HTERT RPE-1 (cell line): Measurements from ENCODE around the gene DLGAP1.

Experiments used
- in situ Hi-C: fragments of 300-500 bp; cut with MboI; formaldehyde crosslinking; loops from 4 replicates; pipeline ENCODE4 v1.14.3; 2020; ENCODE audit warnings: low sequenced_read_pairs

DLGAP1 gene

DNA sequence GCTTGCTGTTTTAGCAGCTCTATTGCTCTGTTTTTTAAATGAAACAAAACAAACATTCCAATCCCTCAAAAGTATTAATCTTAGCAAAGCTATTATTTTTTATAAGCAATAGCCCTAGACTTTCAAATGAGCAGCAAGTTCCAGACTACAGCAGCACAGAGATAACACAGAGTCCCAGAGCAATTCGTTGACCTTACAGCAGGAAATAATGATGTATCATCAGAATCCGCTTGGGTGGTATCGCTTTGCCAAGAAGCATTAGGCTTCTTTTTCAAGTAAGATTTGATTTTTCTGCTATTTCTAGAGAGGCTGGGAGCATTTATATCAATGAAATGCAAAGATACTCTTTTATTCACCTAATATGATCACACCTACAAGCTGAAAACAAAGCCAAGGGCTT, 209.7 kb downstream of the DLGAP1 start:
- in situ Hi-C loops, result no loop called here

DNA sequence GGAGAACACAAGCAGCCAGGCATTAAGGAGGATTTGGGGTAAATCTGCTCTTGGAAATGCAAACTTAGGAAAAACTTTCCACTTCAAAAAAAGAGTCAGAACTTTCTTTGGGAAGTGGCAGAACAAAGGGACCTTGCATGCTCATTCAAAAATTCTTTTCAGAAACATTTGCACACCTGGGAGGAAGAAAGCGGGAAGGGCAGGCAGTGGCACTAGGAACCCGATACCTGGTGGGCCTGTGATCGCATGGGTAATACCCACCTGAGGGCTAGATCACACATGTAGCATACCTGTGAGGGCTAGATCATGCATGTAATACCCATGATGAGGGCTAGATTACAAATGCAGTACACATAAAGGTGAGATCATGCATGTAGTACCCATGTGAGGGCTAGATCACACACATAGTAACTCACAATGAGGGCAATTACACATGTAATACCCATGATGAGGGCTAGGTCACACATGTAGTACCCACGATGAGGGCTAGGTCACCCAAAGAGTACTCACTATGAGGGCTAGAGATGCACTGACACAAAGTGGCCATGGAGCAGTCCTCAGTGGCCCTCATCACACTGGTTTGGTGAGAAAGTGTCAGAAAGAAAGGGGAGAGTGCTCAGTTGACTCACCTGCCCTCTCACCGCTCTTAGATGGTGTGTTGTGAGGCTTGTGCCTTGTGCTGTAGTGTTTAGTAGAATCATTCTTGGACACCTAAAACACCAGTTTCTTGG, 212.5 kb downstream of the DLGAP1 start:
- in situ Hi-C loops, result no loop called here

DNA sequence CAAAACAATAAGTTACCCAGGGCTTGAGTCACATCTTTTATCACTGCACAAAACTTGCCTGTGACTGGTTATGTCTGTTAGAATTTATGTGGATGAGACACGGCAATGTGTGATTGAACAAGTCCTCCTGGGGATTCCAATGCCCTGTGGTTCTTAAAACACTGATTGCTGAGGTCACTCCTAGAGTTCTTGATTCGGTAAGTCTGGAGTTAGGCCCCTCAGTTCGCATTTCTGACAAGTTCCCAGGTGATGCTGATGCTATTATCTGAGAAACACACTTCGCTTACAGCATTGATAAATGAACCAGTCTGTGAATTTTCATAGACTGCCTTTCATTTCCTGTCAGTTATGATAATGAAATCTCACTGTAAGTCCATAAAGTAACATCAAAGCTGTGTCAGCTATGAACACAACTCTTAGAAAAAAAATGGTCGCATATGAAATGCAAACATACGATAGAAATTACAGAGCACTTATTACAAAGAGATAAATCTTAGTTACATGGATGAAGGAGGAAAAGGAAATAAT, 214.0 kb downstream of the DLGAP1 start:
- in situ Hi-C loops, result no loop called here

DNA sequence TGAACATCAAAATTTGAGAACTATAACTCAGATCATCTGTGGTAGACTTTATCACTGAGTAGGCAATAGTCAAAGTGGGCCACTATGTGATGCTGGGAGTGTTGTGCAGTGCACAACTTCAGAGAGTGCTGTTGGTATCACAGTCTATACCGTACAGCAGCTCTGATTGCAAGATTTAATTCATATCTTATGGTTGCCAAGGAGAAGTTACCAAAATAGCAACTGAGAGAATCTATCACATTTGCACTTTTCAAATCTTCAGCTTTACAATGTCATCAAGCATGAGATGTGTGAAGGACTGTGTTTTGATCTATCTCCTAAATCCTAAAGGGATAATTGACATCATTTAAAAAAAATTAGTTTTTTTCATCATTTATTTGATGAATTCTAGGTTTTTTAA, 216.1 kb downstream of the DLGAP1 start:
- in situ Hi-C loops, result no loop called here

DNA sequence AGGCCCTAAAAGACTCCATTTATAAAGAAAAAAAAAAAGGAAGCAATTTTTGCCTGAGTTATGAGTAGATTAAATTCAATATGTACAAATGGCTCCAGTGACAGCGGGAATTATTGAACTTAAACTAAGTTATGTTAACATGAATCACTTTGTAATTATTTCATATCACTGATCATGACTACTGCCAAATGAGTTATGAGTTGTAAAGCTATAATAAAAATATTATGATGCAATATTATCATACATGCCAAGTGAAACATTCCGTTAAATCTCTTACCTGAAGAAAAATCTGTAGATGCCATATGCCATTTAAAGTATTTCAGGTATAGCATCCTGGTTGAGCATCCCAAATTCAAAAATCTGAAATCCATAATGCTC, 217.5 kb downstream of the DLGAP1 start:
- in situ Hi-C loops, result no loop called here

DNA sequence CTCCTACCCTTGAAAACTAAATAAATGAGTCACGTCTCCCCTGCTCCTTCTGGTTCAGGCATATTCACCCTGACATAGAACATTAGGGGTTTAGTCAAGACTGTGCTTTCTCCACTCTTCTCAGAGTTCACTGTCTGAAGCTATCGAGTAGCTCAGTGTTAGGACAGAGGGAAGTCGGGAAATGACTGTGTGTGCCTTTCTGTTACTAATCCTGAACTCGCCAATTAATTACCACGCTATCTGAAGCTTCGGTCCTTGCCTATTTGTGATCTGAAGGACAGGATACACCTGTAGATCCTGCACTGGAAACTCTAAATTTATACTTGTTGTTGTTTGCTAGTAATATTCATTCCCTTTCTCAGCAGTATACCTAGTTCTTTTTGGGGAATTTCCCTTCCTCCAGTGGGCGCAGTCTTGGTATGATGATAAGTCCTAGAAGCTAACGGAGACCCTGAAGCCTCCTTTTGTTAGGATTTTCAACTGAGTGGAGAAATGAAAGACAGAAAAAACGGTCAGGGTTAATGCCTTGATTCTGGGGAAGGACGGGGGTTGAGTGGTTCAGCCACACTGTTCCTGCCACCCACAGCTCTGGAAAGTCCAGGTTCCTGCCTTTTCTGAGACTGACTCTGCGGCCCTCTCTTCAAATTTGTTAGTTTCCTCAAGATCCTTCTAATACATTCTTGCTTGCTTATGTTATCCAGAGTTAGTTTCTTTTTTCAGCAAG, 218.0 kb downstream of the DLGAP1 start:
- in situ Hi-C loops, result no loop called here

DNA sequence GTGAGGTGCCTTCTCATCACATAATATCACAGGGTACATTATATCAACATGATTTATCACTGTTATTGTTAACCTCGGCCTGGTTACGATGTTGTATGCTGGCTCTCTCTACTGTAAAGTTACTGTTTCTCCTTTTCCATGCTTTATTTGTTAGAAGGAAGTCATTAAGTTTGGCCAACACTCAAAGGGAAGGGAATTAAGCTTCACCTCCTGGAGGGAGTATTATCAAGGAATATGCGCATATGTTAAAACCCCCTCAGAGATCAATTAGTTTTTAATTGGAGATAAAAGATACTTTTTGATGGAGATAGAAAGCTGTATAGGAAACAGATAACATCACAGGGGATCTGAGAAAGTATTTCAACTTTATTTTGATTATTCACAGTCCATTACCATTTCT, 221.6 kb downstream of the DLGAP1 start:
- in situ Hi-C loops, result no loop called here

DNA sequence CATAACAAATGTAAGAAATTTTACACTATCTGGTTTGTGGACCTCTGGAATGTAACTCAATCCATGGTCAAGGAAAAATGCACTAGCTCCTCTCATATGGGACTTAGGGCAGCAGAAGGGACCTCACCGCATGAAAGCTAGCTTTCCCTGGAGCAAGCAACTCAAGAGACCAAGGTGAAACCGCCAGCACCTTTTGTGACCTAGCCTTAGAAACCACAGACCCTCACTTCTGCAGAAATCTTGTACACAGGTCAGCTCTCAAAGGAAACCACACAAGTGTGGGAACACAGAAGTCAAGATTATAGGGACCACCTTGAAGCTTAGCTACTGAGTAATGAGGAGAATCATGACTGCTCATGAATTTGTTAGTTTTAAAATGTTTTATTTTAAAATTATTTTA, 222.5 kb downstream of the DLGAP1 start:
- in situ Hi-C loops, result no loop called here

DNA sequence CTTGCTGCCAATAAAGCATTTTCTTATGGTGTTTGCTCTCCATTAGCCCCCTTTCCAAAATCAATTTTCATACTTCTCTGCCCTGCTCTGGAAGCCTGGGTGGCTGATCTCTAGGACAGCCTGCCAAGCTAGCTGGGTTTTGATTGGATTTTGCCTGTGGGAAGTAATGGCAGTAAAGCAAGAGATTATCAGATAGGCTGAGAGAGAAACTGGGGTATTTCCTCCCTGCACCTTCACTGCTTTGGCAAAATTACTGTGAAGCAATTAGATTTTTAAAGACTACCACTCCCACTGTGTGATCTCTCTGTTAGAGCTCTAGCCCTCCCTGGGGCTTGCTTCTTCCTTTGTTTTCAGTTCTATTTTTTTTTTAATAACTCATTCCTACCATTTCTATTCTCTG, 223.8 kb downstream of the DLGAP1 start:
- in situ Hi-C loops, result no loop called here

DNA sequence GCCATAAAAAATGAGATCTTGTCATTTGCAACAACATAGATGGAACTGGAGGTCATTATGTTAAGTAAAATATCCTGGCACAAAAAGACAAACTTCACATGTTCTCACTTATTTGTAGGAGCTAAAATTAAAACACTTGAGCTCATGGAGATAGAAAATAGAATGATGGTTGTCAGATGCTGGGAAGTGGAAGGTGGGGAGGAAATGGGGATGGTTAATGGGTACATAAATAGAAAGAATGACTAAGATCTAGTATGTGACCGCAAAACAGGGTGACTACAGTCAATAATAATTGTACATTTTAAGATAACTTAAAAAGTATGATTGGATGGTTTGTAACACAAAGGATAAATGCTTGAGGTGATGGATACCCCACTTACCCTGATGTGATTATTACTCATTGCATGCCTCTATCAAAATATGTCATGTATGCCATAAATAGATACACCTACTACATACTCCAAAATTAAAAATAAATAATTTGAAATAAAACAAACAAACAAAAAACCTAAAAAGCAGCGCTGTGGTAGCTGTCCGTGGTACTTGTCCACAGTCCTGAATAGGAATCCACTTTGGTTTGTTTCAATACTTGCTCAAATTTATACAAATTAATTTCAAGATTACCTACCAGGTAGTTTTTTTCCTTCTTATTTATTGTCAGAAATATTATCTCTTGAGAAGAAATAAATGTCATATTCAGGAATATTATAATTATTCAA, 224.5 kb downstream of the DLGAP1 start:
- in situ Hi-C loops, result no loop called here

DNA sequence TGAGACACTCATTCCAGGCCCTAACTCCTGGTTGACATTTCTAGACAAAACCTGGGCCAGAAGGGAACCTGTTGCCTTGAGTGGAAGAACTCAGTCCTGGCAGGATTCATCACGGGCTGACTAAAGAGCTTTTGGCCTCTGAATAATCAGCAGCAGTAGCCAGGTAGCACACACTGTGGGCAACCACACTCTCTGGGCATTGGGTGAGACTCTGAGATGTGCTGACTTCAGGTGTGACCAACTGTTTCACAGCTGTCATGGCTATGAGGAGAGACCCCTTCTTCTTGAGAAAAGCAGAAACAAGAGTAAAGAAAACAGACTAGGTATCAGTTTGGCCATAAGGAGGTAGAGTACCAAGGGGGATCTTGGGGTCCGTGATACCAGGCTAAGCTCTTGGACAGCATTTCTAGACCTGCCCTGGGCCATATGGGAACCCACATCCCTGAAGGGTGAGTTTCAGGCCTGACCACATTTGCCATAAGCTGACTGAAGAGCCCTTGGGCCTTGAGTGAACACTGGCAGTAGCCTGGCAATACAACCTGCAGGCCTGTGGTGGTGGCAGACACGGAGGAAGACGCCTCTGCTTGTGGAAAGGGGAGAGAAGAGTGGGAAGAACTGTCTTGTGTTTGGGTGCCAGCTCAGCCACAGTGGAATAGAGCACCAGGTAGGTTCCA, 230.9 kb downstream of the DLGAP1 start:
- in situ Hi-C loops, result no loop called here

DNA sequence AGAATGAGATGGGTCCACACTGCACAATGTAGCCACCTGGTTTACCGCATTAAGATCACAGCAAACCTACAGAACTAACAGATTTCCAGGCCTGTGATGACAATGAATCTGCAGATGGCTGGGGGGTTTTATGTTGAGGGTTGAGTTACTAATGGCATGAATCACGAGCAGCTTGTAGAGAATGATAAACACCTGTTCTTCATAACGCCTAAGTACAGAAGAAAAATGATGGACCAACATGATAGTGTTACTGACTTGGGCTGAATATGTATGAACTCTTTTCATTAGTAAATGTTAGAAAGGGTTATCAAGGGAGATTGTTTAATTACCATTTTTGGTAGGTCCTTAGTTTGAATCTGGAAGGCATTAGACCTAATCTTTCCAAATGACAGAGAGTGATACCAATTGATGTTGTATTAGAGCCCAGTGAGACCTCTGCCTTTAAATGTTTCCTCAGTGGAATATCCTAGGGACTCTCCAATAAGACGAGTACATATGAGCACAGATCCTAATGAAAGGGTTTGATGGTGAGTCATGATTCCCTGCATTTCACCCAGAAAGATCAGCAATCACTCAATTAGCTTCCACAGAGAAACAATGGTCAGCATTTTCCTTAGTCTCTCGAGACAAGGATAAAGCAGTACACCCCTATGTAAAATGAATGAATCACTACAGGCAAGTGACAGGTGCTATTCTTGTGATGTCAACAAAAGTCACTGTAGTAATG, 243.8 kb downstream of the DLGAP1 start:
- in situ Hi-C loops, result no loop called here

DNA sequence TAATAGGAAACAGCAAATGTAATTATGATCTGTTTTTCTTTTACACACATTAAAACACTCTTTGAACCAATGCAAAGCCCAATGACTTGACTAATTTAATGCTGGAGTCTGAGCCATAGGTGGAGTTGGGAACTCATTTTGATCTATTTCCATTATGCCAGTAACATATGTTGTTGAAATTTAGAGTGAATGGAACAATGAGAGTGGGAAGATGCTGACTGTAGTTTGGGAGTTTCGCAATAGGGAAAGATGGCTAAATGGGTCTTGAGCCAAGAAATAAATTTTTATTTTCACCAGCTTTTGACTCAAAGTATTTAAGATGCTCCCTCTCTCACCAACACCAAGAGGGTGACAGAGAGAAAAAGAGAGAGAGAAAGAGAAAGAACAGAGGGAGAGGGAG, 246.7 kb downstream of the DLGAP1 start:
- in situ Hi-C loops, result no loop called here

DNA sequence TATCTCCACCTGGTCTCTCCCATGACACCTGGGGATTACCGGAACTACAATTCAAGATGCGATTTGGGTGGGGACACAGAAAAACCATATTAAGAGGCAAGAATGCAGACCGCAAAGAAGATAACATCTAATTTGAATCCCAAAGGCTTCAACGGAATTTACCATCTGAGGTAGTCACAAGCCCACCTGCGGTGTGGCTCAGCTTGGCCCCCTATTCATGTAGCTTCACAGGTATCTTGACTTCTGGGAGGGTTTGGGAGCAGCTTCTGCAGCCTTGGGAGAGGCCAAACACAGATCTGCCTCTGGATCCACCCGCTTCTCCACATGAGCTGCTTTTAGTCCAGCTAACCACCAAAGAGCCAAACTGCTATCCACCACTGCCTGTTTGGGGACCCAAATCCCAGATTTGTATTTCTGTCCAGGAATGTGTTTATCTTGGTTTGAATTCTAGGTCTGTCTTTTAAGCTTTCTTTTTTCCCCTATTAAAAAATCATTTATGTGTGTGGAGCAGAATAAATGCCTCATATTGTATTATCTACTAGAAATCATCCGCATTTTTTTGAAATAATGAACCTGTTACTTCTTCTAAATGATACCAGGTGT, 247.6 kb downstream of the DLGAP1 start:
- in situ Hi-C loops, result no loop called here

DNA sequence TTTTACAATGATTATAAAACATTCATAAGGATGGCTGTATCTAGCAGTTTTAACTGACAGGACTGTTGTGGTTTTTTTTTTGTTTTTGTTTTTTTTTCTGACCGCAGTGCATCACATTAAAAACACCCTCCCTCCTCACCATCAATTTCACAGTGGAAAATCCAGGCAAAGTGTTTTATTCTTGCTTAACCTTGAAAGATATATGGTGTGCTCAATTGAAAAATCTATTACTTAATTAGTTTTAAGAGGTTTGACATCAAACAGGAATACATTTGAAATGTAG, 250.7 kb downstream of the DLGAP1 start:
- in situ Hi-C loops, result no loop called here

DNA sequence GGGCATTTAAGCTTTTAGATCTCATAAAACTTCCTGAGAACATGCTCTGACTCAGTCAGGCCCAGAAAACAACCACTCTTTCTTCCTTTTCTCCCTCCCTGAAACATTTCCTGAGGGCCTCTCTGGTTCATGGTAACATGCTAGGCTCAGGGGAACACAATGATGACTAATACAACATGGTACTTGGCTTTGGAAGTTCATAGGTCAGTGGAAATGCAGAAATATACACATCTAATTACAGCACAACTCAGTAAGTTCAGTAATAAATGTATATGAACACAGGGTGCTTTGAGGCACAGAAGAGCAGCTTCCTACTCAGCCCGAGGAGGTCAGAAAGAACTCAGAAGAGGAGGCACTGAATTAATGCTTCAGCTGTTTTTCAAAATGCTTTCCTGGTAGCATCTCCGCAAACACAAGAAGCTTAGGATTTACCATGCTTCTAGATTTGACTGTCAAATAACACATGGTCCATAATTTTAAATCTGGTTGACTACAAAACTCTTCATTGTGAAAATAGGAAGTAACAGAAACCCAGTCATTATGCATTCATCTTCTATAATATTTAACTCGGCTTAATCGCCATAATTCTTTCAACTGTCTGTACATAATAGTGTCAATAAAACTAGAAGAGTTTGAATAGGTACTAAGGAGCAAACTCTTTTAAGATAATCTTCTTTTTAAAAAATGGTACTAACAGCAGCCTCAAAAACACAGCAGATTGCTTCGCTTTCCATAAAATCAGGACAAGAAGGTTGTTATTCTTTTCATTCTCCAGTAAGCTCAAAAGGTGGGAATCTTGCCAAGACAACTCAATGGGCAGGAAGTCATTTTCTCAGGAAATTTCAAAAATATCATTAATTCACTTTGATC, 251.3 kb downstream of the DLGAP1 start:
- in situ Hi-C loops, result no loop called here

DNA sequence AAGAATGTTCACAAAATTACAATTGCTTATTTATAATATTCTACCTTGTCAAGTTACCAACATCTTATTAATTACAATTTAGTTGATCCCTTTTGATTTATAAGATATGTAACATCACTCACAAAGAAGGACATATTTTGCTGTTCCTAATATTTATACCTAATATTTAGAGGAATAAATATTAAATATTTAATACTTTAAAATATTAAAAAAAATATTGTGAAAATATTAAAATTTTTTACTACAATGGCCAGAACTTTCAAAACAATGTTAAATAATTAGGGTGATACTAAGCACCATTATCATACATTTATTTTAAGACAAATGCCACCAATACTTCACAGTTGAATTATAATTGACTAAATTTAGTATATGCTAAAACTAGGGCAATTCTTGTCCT, 254.7 kb downstream of the DLGAP1 start:
- in situ Hi-C loops, result no loop called here

DNA sequence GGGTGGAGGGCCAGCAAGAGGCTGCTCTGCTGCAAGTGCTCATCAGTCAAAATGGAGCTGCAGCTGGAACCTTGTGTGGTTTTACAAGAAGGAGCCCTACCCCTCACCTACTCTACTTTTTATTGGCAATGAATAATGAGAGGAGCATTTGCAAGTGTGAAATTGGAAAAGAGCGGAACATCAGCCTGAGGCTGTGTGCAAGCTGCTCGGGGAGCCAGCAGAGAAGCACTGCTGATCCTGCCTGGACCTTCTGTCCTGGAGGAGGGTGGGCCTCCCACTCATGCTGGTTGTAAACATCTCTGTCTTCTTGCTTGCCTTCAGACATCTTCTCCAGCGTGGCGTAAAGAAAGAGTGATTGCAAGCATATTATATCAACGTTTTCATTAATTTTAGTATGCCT, 256.2 kb downstream of the DLGAP1 start:
- in situ Hi-C loops, result no loop called here

DNA sequence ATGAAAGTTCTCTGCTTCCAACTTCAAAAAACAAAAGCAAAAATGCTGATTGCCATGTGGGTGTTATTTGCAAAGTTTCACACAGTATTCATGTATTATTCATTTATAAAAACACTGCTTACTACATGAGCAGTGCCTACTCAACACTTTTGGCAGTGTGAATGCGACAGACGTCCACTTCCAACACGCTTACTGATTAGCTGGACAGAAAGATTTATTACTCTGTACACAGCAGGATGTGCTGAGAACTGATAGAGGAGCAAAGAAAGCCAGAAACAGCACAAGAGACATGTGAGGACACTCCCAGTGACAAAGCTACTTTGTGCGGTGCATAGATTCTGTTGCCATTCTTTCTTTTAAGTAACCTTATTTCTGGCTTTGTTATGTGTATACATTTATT, 258.8 kb downstream of the DLGAP1 start:
- in situ Hi-C loops, result no loop called here

DNA sequence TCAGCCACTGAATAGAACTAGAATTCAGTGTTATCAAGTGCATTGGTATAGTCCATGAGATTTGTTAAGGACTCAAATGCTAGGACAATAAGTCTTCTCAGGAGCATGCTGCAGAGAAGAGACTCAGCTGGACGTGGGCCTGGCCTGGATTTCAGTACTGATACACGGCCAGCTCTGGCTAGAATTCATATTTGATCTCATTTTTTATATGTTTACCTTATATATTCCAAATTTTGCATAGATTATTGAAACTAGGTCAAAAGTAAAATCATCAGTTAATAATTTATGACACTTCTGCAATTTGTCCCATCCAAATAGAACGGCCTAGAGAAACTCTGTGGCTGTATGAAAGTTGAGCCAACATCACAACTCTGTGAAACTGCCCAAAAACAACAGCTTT, 262.0 kb downstream of the DLGAP1 start:
- in situ Hi-C loops, result no loop called here
